VCaP (cell line): ENCODE data around the gene NDUFV2.
"Not testable (repeated sequence)": the region's sequence is repeated elsewhere in the genome, so short reads cannot be mapped to it uniquely, and the experiment has no call there.

Experiments
- H3K27ac ChIP-seq: fragments of 450-650 bp; 2 replicates; pipeline ENCODE4 v1.5.1; 2017
- TF ChIP-seq, protein P1 (sequence below): fragments of 450-650 bp; conservative IDR thresholded peaks from 2 replicates; pipeline ENCODE4 v1.5.1; 2017; ENCODE audit warnings: mild to moderate bottlenecking, moderate library complexity

The NDUFV2 gene

DNA sequence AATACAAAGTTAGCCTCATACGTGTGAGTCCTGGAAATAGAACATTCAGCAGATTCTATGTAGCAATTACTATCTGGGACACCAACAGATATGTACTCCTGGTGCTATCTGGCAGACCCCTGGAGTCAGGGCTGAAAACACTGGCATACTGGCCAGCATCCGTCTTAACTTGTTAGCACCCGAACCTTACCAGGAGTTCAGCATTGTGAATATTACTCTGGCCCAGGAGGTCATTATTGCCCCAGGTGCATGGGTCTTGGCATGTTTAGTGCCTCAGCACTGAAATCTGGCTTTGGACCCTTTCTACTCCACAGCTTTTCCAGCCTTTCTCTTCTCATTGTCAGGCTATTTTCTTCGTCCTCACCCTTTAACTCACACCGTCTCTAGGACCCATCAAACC lies 11.9 kb upstream of the NDUFV2 start:
- TF ChIP-seq, protein P1, sequence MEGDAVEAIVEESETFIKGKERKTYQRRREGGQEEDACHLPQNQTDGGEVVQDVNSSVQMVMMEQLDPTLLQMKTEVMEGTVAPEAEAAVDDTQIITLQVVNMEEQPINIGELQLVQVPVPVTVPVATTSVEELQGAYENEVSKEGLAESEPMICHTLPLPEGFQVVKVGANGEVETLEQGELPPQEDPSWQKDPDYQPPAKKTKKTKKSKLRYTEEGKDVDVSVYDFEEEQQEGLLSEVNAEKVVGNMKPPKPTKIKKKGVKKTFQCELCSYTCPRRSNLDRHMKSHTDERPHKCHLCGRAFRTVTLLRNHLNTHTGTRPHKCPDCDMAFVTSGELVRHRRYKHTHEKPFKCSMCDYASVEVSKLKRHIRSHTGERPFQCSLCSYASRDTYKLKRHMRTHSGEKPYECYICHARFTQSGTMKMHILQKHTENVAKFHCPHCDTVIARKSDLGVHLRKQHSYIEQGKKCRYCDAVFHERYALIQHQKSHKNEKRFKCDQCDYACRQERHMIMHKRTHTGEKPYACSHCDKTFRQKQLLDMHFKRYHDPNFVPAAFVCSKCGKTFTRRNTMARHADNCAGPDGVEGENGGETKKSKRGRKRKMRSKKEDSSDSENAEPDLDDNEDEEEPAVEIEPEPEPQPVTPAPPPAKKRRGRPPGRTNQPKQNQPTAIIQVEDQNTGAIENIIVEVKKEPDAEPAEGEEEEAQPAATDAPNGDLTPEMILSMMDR, result no peak
- H3K27ac ChIP-seq, result no peak overlapping the region

DNA sequence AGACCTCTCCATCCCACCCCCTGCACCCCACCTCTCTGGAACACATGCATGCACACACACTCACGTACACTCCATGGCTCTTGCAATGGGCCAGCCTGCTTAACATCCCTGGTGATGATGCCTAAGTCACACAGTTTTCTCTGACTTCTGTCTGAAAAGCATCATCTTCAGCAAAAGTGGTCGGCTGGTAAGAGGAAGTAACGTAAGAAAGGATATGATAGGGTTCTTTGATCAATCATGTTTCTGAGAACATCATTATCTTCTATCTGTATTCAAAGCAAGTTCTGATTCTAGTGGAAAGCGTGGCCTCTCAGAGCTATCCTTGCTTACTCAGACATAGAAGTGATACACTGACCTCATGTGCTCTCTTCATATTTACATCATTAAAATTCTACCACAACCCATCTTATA lies 11.4 kb upstream of the NDUFV2 start:
- TF ChIP-seq, protein P1, result no peak
- H3K27ac ChIP-seq, result no peak overlapping the region

GRCh38 chr18:9092665-9093064 lies 9.8 kb upstream of the NDUFV2 start:
- H3K27ac ChIP-seq, result no peak overlapping the region
- TF ChIP-seq, protein P1, result no peak

DNA sequence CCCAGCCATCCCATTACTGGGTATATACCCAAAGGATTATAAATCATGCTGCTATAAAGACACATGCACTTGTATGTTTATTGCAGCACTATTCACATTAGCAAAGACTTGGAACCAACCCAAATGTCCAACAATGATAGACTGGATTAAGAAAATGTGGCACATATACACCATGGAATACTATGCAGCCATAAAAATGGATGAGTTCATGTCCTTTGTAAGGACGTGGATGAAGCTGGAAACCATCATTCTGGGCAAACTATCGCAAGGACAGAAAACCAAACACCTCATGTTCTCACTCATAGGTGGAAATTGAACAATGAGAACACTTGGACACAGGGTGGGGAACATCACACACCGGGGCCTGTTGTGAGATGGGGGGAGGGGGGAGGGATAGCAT lies 9.4 kb upstream of the NDUFV2 start:
- not testable (repeated sequence) for H3K27ac ChIP-seq

GRCh38 chr18:9094307-9095226 lies 7.9 kb upstream of the NDUFV2 start:
- no peak overlapping the region for H3K27ac ChIP-seq
- TF ChIP-seq, protein P1, result no peak

DNA sequence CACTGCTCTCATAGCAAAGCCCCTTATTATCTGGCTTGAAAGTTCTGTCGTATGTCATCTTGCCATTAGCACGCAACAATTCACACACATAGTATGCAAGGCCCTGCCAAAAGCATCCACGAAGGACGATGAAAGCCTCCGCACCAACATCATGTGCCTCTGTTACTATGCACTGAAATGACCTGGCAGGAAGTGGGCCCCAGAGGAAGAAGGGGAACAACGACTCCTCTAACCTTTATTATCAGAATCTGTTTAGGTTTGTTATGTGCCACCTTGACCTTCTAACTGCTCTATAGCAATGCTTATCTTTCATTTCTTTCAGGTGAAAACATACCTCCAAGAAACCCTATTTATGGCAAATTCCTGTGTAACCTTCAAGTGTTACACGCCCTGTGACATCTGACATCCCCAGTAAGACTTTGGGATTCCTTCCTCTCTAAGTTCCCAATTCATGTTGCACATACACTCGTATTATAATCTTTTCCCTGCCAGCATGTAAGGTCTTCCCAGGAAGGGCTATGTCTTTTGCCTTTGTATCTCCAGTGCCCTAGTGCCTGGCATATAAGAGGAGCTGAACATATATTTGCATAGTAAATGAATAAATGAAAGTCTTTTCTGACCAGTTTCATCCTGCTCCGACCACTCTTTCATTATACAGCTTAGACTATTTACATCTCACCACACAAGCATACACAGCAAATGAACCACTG lies 7.0 kb upstream of the NDUFV2 start:
- TF ChIP-seq, protein P1, result no peak
- H3K27ac ChIP-seq, result no peak overlapping the region

GRCh38 chr18:9096007-9096371 lies 6.5 kb upstream of the NDUFV2 start:
- H3K27ac ChIP-seq, result no peak overlapping the region
- TF ChIP-seq, protein P1, result no peak

DNA sequence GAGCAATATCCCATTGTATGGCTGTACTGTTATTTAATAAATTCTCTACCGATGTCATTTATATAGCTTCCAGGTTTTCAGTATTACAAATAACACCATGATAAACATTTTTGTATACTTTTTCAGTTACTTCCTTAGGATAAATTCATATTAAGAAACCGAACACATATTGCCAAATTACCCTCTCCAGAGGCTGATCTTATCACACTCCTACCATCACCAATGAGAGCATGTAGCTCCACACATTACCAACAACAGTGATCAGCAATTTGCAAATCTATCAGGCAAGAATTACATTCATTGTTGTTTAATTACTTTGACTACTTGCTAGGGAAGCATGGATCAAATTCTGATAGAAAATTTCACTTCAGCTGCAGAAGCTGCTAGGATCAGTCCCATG lies 5.8 kb upstream of the NDUFV2 start:
- no peak overlapping the region for H3K27ac ChIP-seq
- TF ChIP-seq, protein P1, result no peak
